Left renal pelvis (tissue), 4 donors: ENCODE measurements around the gene USP54. TPM values are rescaled to one million over a fixed set of nuclear protein-coding genes. Genes with fewer than 3 reads are reported as not detected.

Experiments
- DNase-seq, 4 donors: peaks; one replicate each; pipeline ENCODE4 v3.0.0-alpha.2; 2013; ENCODE audit warnings: low read depth in 4 of 4, low spot score in 3 of 4
- polyA plus RNA-seq, 4 donors: library from polyadenylated mRNA; unstranded; fragments of 120-200 nt; gene quantifications; one replicate each; pipeline ENCODE4 v1.2.1, GENCODE V29; 2013; ENCODE audit not compliant: insufficient read length in 4 of 4

Gene USP54
- polyA plus RNA-seq, 4 donors, result 16.7 to 40.2 (median 33.9) TPM

DNA sequence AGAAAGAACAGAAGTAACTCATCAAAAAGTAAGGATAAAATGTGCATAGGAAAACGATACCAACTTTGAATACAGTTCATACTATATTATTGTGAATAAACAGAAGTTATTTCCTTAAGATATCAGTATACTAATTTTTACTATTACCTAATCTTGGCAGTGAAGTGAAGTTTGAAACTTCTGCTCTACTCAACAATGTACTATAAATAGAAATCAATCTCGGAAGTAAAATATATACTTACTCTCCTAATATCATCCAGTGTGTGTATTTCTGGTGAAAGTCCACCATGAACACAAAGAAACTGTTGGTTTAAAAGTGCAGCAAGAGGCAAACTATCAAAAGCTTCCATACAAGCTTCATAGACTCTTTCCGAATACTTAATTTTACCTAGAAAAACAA lies 119.9 kb downstream of the USP54 start:
- DNase-seq, result no peak

DNA sequence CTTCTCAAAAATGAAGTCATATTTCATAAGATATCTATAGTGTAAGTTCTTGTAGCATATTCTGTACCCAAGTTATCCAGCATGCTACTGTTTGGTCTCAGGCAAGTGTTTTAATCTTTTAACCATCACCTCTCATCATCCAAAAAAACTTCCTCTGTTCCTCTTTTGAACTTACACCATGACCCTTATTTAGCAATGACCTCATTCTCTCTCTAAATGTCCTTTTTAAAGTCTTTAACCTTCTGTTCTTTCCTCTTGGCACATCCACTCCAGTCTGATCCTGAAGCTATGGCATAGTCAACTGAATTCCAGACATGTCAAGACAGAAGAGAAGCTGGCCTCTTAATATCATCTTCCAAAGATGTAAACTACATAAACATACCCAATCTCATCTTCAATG lies 121.6 kb downstream of the USP54 start:
- no peak for DNase-seq

GRCh38 chr10:73467206-73467605 lies 123.9 kb downstream of the USP54 start:
- no peak for DNase-seq

- no peak for DNase-seq
Measured at GRCh38 chr10:73465978-73466726, 125.0 kb downstream of the USP54 start.

GRCh38 chr10:73460897-73461296 lies 130.2 kb downstream of the USP54 start:
- DNase-seq, result no peak

- no peak for DNase-seq
Measured at GRCh38 chr10:73459683-73460314, 131.3 kb downstream of the USP54 start.

DNA sequence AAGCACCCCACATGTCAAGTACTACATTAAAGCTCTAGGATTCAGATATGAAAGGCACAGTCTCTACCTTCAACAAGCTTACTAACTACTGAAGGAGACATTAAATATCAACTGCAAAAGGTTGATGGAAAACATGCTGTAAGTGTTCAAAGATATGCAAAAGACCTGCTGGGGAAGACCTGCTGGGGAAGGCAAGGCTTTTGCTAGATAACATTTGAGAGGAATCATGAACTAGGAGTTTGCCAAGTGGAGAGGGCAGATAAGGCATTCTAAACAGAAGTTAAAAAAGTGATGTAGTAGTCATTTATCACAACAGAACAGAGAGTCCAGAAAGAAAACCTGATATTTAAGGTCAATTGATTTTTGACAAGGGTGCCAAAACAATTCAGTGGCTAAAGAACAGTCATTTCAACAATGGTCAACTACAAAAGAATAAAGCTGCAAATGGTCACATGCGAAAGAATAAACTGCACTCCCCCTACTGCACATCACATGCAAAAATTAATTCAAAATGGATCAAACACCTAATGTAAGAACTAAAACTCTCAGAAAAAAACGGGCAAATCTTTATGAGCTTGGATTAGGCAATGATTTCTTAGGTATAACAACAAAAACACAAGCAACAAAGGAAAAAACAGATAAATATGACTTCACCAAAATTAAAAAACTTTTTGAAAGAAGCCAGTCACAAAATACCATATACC lies 134.8 kb downstream of the USP54 start:
- DNase-seq, result no peak

DNA sequence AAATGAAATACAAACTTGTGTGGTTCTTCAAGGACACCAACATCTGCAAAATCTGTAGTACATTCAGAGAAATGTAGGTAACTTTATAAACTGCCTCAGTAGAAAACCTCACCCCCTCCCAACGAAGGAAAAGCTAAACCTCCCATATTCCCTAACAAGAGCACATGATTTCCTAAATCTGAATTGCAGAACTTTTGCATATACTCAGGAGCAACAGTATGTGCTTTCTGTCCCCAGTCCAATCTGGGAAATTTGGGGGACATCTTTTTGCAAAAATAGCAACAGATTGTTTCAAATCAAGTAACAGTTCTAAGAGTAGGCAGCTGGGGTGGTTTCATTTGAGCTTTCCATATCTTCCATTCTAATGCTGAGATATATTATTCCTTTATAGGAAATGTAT lies 142.0 kb downstream of the USP54 start:
- DNase-seq, result no peak

DNA sequence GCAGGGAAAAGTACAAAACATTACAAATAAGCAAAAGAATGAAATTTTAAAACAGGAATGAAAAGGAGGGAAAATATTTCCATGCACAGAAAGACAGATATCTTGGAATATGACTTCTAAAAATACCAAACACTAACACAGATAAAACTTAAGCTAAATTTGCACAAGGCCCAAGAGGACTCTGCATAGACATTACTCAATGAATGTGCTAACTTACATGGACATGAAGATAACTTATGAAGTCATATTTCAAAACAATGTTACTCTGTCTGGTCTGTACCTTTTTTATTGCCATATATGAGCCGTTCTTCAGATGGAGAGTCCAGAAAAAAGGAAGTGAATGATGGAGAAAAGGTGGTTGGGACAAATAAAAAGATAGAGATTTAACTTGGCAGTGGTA lies 142.8 kb downstream of the USP54 start:
- no peak for DNase-seq

Other genes with a start within 250 kb of the USP54 start
- 10 to 100 TPM in 3 of 4 donors, 1 to 10 TPM in 1; 2.7 to 24.5 (median 14.5) TPM for gene CFAP70, start 232.5 kb downstream of the USP54 start, polyA plus RNA-seq
- 100 to 1,000 TPM in 1 of 4 donors, 10 to 100 TPM in 3; 82.4 to 101 (median 91.3) TPM for gene ANXA7, start 177.3 kb downstream of the USP54 start, polyA plus RNA-seq
- 1 to 10 TPM; 1.5 to 5.0 (median 1.9) TPM for gene MSS51, start 157.8 kb downstream of the USP54 start, polyA plus RNA-seq
- gene PPP3CB, start 95.3 kb downstream of the USP54 start, polyA plus RNA-seq, result 10 to 100 TPM; 70.6 to 87.0 (median 71.7) TPM
- 1 to 10 TPM; 1.4 to 5.8 (median 4.5) TPM for gene MYOZ1, start 50.1 kb upstream of the USP54 start, polyA plus RNA-seq
- gene SYNPO2L, start 64.7 kb upstream of the USP54 start, polyA plus RNA-seq, result under 1 TPM; 0.19 to 0.81 (median 0.48) TPM
- 10 to 100 TPM in 3 of 4 donors, 1 to 10 TPM in 1; 4.8 to 32.9 (median 12.8) TPM for gene AGAP5, start 106.8 kb upstream of the USP54 start, polyA plus RNA-seq
- gene SEC24C, start 153.0 kb upstream of the USP54 start, polyA plus RNA-seq, result 10 to 100 TPM; 54.4 to 70.3 (median 66.7) TPM
- 10 to 100 TPM; 31.6 to 54.2 (median 48.5) TPM for gene CHCHD1, start 190.7 kb upstream of the USP54 start, polyA plus RNA-seq
- 100 to 1,000 TPM in 2 of 4 donors, 10 to 100 TPM in 2; 88.4 to 128 (median 102) TPM for gene ZSWIM8, start 194.3 kb upstream of the USP54 start, polyA plus RNA-seq
- 10 to 100 TPM; 24.1 to 37.1 (median 31.9) TPM for gene NDST2, start 220.3 kb upstream of the USP54 start, polyA plus RNA-seq